Measurements from ENCODE around the gene PEX5.
A peak's percentile ranks its signal among the peaks of the same experiment; 100 is the strongest.
"Not testable (repeated sequence)": the region's sequence is repeated elsewhere in the genome, so short reads cannot be mapped to it uniquely, and the experiment has no call there.

The PEX5 gene

DNA sequence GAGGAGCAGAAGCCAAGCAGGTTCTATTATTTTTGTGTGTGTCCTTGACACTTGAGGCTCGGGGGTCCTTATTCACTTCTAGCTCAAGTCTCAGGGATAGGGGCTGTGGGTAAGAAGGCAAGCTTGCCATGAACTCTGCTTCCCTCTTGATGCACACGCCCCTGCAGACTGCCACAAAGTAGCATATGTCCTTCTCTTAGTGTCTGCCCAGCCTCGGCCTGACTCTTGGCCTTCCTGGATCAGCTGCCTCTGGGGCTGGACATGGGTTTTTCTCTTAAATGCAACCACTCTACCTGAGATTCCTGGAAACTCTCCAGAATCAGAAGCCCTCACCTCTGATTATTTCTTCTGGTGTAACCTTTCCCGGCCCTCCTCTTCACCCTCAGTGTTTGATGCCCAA lies 28.2 kb upstream of the PEX5 start:
- no peak for FAIRE-seq

DNA sequence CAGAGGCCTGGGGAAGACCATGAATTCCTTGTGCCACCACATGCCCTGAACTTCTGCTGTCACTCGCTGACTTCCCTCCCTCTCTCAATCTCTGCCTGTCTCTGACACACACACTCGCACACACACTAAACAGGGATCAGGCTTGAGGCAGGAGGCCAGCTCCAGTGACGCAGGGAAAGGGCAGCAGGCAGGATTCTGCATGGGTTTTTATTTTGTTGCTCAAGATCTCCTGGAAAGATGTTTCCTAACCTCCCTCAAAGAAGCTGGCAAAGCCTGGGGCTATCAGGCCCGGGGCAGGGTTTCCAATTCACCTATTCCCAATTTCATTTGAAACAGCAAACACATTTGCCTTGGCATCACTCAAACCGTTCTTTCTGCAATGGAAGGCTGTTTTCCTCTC lies 27.7 kb upstream of the PEX5 start:
- FAIRE-seq = no peak

DNA sequence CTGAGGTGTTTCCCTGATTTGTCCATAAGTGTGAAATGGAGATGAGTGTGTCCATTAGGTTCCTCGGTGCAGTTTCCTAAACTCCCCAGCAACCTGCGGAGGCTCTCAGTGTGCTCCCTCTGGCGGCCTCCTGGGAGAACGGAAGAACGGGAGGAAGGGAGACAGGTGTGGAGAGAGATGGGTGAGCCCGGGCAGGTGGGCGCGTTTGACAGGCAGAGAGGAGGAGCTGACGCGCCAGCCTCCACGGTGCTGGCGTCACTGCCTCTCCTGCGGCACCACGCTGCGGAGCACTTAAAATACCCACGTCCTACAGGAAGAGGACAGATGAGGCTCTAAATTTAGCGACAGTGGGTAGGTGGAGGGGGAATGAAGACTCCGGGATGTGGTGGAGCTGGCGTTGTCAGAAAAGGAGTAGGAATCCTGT lies 26.8 kb upstream of the PEX5 start:
- no peak for FAIRE-seq

GRCh38 chr12:7169951-7170350 lies 19.5 kb upstream of the PEX5 start:
- no peak for FAIRE-seq

GRCh38 chr12:7171854-7172253 lies 17.6 kb upstream of the PEX5 start:
- peak; percentile 46 for FAIRE-seq

DNA sequence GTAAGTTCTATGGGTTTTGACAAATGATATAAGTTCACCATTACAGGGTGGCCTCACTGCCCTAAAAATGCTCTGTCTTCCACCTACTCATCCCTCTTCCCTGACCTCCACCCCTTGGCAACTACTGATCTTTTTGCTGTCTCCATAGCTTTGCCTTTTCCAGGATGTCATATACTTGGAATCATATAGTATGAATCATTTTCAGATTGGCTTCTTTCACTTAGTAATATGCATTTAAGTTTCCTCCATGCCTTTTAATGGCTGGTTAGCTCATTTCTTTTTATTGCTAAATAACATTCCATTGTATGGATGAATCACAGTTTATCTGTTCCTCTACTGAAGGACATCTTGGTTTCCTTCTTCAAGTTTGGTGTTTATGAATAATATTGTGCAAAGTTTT lies 14.0 kb upstream of the PEX5 start:
- FAIRE-seq = no peak

- FAIRE-seq = no peak
These were observed 12.9 kb upstream of the PEX5 start for GRCh38 chr12:7176595-7176994.

GRCh38 chr12:7178481-7178880 lies 11.0 kb upstream of the PEX5 start:
- FAIRE-seq = no peak

- no peak for FAIRE-seq
These were observed 8.8 kb upstream of the PEX5 start for GRCh38 chr12:7180685-7181084.

DNA sequence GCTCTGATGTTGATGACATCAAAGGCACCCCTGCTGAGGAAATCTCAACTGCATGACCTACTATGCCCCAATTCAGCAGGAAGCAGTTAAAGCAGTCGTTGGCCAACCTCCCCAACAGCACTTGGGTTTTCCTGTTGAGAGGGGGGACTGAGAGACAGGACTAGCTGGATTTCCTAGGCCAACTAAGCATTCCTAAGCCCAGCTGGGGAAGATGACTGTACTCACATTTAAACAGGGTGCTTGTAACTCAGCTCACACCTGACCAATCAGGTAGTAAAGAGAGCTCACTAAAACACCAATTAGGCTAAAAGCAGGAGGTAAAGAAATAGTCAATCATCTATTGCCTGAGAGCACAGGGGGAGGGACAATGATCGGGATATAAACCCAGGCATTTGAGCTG lies 3.4 kb upstream of the PEX5 start:
- FAIRE-seq = not testable (repeated sequence)

- FAIRE-seq = no peak
These were observed 706 bp upstream of the PEX5 start for GRCh38 chr12:7188562-7189397.

- no peak for FAIRE-seq
These were observed 976 bp downstream of the PEX5 start for GRCh38 chr12:7190268-7191055.

DNA sequence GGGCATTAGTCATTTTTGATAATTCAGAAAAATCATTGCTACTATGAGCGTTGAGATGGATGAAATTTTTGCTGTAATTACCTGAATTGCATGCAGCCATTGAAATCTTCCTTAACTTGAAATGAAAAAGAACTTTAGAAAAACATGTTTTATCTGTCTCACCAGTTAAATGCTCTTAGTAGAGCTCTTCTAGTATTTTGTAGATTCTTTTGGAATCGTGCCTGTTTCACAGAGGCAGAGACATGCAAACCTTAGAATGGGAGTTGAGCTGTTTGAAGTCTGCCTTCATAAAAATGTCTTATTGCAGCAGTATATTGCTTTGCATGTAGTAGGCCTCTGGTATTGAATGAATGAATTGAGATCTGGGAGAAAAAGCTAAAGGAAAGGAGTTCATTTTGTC lies 4.2 kb downstream of the PEX5 start:
- FAIRE-seq = no peak

DNA sequence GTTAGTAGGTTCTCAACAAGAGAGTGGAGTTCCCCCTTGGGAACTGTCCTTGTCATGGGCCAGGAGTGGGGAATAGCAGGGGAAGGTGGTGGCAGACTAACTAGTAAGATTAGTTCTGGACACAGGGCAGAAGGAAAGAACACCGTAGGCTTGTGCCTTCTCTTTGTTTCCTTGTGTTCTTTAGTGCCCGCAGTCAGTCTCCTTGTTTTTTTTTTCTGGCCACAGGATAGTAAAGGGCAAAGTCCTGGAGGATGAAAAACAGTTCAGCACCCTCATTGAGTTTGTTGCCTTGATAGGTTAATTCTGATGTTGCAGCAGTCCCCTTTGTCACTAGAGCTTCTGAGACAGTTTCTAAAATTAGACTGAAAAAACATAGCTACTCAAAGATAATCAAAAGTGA lies 8.4 kb downstream of the PEX5 start:
- FAIRE-seq = no peak

GRCh38 chr12:7203109-7203508 lies 13.6 kb downstream of the PEX5 start:
- FAIRE-seq = no peak

DNA sequence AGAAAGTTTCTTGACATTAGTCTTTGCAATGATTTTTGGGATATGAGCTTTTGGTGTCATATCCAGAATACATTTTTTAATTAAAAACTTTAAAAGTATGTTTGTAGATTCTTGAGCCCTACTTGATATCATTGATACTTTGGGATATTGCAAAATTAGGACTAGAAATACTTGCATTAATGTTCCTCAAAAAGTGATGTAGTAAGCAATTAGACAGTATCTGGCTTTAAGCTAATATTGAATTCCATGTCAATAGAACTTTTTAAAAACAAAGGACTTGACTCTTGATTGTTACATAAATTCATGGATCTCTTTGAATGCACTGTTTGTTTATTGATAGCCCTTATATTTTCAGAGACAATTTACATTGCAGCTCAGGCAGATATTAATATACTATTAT lies 15.6 kb downstream of the PEX5 start:
- FAIRE-seq = no peak

DNA sequence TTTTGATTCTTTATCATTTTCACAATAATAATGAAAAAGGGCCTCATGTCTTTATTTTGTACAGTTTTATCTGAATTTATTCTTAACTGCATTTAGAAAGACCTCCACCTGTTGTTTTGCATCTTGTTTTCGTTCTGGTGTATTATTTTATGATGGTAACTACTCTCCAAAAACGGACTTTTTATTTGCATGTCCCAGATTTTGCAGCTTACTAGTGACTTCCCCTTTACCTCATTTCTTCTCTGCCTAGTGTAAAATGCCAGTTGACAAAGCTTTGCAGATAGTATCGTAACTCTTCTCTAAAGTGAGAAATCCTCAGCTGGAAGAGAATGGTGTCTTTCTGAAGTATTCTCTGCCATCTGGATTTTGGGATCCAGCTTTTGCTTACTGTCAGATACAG lies 17.2 kb downstream of the PEX5 start:
- no peak for FAIRE-seq

DNA sequence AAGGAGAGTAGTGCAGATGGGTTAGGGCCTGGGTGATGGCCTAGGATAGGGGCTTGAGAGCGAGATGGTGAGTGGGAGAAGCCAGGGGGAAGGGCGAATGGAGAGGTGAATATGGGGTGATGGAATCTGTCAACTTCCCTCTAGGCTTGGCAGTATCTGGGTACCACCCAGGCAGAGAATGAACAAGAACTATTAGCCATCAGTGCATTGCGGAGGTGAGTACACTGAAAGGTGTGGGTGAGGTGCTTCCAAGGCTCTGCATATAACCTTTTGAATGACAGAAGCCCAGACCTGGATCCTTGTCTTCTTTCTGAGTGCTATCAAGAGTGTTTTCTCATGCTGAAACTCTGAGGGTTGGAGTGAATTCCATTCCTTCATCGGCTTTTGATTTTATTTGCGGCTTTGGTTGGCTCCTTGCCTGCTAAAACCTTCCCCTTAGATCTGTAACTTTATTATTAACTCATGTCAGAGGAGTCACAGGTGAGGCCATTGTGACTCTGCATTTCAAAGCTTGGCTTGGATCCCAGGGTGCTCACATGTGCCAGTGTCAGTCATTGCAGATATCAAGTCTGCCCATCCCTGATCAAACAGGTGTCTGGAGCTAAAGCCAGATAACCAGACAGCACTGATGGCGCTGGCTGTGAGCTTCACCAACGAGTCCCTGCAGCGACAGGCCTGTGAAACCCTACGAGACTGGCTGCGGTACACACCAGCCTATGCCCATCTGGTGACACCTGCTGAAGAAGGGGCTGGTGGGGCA lies 18.6 kb downstream of the PEX5 start:
- no peak for FAIRE-seq

GRCh38 chr12:7209958-7210357 lies 20.5 kb downstream of the PEX5 start:
- no peak for FAIRE-seq

DNA sequence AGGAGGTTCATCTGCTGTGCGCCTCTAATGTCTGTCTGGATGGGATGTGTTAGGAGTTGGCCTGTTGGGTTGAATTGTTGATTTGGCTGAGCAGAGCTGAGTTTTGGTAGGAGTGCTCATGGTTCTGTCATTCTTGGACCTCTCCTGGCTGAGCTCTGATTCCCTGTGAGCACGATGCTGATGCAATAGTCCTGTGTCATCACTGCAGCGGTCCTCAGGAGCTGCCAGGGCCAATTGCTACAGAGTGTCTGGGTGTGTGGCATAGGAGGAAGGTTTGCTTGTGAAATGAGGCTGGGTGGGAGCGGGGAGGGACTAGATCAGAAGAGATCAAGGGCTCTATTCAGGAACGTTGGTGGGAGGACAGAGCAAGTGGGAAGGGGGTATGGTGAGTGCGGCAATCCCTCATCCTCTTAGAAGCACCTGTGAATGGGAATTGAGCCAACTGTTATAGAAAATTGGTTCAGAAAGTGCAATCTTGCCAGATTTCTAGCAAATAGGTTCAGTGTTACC lies 21.2 kb downstream of the PEX5 start:
- FAIRE-seq = no peak

DNA sequence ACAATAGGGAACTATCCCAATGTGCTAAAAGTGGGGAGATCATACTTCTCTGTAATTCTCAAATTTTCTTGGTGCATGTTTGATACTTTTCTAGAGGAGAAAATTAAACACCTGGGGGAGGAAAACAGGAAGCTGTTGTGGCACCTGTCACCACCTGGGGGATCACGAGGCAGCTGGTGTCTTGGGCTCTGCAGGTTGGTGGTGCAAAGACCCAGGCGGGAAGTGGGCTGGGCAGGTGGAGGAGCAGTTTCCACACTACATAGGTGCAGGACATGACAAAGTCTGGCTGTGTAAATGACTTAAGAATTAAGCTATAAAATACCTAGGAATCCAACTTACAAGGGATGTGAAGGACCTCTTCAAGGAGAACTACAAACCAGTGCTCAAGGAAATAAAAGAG lies 23.2 kb downstream of the PEX5 start:
- no peak for FAIRE-seq

GRCh38 chr12:7213745-7214144 lies 24.3 kb downstream of the PEX5 start:
- not testable (repeated sequence) for FAIRE-seq

DNA sequence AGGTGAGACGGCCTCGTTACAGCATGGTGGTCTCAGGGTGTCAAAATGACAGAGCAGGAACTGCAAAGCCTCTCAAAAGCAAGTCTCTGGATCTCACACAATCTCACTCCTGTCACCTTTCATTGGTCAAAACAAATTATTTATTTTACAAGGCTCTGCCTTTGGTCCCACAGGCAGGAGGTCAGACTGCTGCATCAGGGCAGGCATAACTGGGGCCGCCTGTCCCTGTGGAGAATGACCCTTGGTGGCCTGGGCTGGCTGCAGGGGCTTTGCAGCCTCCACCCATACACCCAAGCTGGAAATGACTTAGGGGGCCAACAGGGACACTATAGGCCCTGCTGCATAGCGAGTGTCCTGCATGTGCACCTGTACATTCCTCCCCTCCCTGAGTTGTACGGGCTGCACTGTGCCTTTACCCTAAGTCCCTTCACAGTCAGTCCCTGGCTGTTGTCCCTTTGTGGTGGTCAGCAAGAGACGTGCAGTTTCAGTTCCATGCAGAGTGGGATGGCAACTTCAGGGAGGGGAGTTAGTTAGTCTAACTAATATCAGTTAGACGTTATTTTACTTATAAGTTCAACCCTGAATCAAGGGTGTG lies 28.1 kb downstream of the PEX5 start:
- FAIRE-seq = no peak

All from TTC549 (cell line).